Thoracic aorta (tissue), 2 donors: Measurements from ENCODE around the gene IL36G. TPM values are rescaled to one million over a fixed set of nuclear protein-coding genes. Genes with fewer than 3 reads are reported as not detected.

Experiments
- ATAC-seq: fragments of 150-250 bp; one replicate; pipeline ENCODE4 v1.8.0; 2017; ENCODE audit warnings: low read depth; ENCODE audit not compliant: insufficient number of reproducible peaks, low FRiP score
- DNase-seq: peaks from one replicate; pipeline ENCODE4 v3.0.0-alpha.2; 2020; ENCODE audit warnings: low spot score
- H3K27ac ChIP-seq, 2 donors: fragments of 200-600 bp; sonication (generic); 1 replicate in 1 of 2; 2 replicates in 1 of 2; pipeline ENCODE4 v1.5.1; 2016; ENCODE audit warnings: mild to moderate bottlenecking in 2 of 2, moderate library complexity in 2 of 2
- H3K27me3 ChIP-seq: fragments of 200-600 bp; sonication (generic); replicated peaks from 2 replicates; pipeline ENCODE4 v1.6.0; 2016; ENCODE audit warnings: mild to moderate bottlenecking; ENCODE audit not compliant: insufficient read depth
- H3K36me3 ChIP-seq: fragments of 200-600 bp; sonication (generic); one replicate; pipeline ENCODE4 v1.5.1; 2016
- H3K4me1 ChIP-seq, 2 donors: fragments of 200-600 bp; sonication (generic); 1 replicate in 1 of 2; 2 replicates in 1 of 2; pipeline versions ENCODE4 v1.5.1 to v1.6.0; 2016; ENCODE audit warnings: low read depth in 2 of 2, mild to moderate bottlenecking in 1 of 2; ENCODE audit not compliant: control insufficient read depth in 1 of 2
- H3K4me3 ChIP-seq: fragments of 200-600 bp; sonication (generic); 2 replicates; pipeline ENCODE4 v1.5.1; 2016; ENCODE audit warnings: mild to moderate bottlenecking
- H3K9me3 ChIP-seq: fragments of 200-600 bp; sonication (generic); 2 replicates; pipeline ENCODE4 v1.5.1; 2016
- total RNA-seq, 2 donors: library from RNA; depleted of rRNA; stranded (reverse); fragments of >200 nt; gene quantifications; one replicate each; pipeline versions ENCODE4 v1.1.0 to v1.2.3, GENCODE V29; 2016
- TF ChIP-seq, protein P1 (sequence below): fragments of 200-600 bp; sonication (generic); IDR thresholded peaks from one replicate; pipeline ENCODE4 v1.5.1; 2019; ENCODE audit warnings: antibody characterized with exemption

The IL36G gene
- total RNA-seq, 2 donors from 2014 or later, result not detected

DNA sequence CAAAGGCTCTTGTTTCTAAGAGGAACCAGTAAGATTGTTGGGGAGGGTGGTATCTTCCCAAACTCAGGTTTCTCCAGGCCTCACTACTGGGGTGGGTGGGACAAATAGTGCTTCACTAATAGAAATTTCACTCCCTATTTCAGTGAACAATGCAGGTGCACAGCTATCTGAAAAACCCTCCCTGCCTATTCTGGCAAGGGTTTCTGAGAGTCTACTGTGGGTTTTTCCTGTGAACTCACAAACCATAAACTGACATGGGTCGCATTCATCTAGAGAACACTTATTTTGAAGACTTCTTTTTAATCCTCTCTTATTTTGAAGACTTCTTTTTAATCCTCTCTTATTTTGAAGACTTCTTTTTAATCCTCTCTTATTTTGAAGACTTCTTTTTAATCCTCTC, 31.8 kb downstream of the IL36G start:
- no peak for DNase-seq
- H3K4me3 ChIP-seq, result no peak overlapping the region
- H3K27ac ChIP-seq, result no peak overlapping the region
- H3K36me3 ChIP-seq, result no peaks in the 10 kb centered on the region
- ATAC-seq, result no peak
- H3K4me1 ChIP-seq, result no peaks in the 10 kb centered on the region
- TF ChIP-seq, protein P1, sequence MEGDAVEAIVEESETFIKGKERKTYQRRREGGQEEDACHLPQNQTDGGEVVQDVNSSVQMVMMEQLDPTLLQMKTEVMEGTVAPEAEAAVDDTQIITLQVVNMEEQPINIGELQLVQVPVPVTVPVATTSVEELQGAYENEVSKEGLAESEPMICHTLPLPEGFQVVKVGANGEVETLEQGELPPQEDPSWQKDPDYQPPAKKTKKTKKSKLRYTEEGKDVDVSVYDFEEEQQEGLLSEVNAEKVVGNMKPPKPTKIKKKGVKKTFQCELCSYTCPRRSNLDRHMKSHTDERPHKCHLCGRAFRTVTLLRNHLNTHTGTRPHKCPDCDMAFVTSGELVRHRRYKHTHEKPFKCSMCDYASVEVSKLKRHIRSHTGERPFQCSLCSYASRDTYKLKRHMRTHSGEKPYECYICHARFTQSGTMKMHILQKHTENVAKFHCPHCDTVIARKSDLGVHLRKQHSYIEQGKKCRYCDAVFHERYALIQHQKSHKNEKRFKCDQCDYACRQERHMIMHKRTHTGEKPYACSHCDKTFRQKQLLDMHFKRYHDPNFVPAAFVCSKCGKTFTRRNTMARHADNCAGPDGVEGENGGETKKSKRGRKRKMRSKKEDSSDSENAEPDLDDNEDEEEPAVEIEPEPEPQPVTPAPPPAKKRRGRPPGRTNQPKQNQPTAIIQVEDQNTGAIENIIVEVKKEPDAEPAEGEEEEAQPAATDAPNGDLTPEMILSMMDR, result no peak
- no peaks in the 10 kb centered on the region for H3K27me3 ChIP-seq
- no peaks in the 10 kb centered on the region for H3K9me3 ChIP-seq

- ATAC-seq (no peak), DNase-seq (no peak)
- Histone ChIP-seq H3K27me3 (no peaks in the 10 kb centered on the region), H3K36me3 (no peaks in the 10 kb centered on the region), H3K9me3 (no peaks in the 10 kb centered on the region), H3K27ac (no peak overlapping the region), H3K4me3 (no peak overlapping the region), H3K4me1 (no peaks in the 10 kb centered on the region)
- TF ChIP-seq, protein P1, result no peak
Measured at GRCh38 chr2:113010088-113010487, 32.3 kb downstream of the IL36G start.

GRCh38 chr2:113011108-113011507, 33.3 kb downstream of the IL36G start:
- H3K27ac ChIP-seq, result no peak overlapping the region
- DNase-seq (no peak), ATAC-seq (no peak)
- H3K9me3 ChIP-seq, result no peaks in the 10 kb centered on the region
- no peaks in the 10 kb centered on the region for H3K27me3 ChIP-seq
- H3K4me1 ChIP-seq, result no peaks in the 10 kb centered on the region
- H3K36me3 ChIP-seq, result no peaks in the 10 kb centered on the region
- TF ChIP-seq, protein P1, result no peak
- H3K4me3 ChIP-seq, result no peak overlapping the region

DNA sequence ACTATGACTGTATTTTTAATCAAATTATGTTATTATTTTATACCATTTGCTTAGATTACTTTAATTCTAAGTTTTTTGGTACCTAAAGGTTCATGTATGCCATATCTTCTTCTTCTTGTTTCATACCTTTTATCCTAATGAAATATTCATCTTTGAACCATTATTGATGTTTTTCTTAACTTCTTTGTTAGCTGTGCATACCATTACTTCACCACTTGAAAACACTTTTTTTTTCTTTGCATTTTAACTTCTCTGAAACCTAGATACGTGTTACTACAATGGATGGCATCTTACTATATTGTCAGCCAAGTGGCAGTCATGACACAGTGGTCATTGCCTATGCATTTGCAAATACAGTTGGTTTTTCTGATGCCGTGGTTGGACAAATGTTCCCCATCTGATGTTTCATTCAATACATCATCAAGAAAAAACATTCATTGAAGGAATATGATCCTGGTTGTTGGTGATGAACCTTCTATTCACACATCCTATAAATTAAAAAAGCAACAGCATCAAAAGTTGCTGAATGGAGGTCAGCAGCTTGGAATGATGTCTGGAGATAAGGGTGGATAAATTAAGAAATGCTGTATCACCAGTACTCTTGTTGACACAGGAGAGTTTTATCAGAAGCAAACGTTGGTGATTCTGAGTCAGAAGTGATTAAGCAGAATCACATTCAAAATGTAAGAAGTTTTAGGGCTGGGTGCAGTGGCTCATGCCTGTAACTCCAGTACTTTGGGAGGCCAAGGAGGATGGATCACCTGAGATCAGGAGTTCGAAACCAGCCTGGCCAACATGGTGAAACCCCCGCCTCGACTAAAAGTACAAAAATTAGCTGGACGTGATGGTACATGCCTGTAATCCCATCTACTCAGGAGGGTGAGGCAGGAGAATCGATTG, 34.9 kb downstream of the IL36G start:
- H3K9me3 ChIP-seq, result no peaks in the 10 kb centered on the region
- H3K27me3 ChIP-seq, result no peaks in the 10 kb centered on the region
- H3K4me3 ChIP-seq, result no peak overlapping the region
- no peak for ATAC-seq
- no peaks in the 10 kb centered on the region for H3K36me3 ChIP-seq
- no peak overlapping the region for H3K27ac ChIP-seq
- no peak for DNase-seq
- TF ChIP-seq, protein P1, result no peak
- H3K4me1 ChIP-seq, result no peaks in the 10 kb centered on the region

- no peaks in the 10 kb centered on the region for H3K27me3 ChIP-seq
- no peak overlapping the region for H3K4me3 ChIP-seq
- H3K36me3 ChIP-seq, result no peaks in the 10 kb centered on the region
- ATAC-seq (no peak), DNase-seq (no peak)
- TF ChIP-seq, protein P1, result no peak
- H3K4me1 ChIP-seq, result no peaks in the 10 kb centered on the region
- H3K9me3 ChIP-seq, result no peaks in the 10 kb centered on the region
- H3K27ac ChIP-seq, result no peak overlapping the region
Measured at GRCh38 chr2:113013336-113013661, 35.5 kb downstream of the IL36G start.
